Gastroesophageal sphincter (tissue), 4 donors: ENCODE measurements around the gene VGLL3. TPM values are rescaled to one million over a fixed set of nuclear protein-coding genes. Genes with fewer than 3 reads are reported as not detected.

Experiments used
- ATAC-seq: fragments of 150-250 bp; one replicate; pipeline ENCODE4 v1.9.1; 2016; ENCODE audit warnings: mild to moderate bottlenecking, moderate library complexity
- H3K27ac ChIP-seq, 4 donors: fragments of 200-600 bp; sonication (generic) in 3 of 4; 1 replicate in 3 of 4; 2 replicates in 1 of 4; pipeline ENCODE4 v1.5.1; 2016 to 2019
- H3K27me3 ChIP-seq: fragments of 200-600 bp; sonication (generic); one replicate; pipeline ENCODE4 v1.5.1; 2019
- H3K36me3 ChIP-seq, 2 donors: fragments of 200-600 bp; sonication (generic); one replicate each; pipeline ENCODE4 v1.5.1; 2019; ENCODE audit warnings: control low read depth in 1 of 2
- H3K4me1 ChIP-seq, 3 donors: fragments of 200-600 bp; sonication (generic); 1 replicate in 2 of 3; 2 replicates in 1 of 3; pipeline ENCODE4 v1.5.1; 2016 to 2019; ENCODE audit warnings: control low read depth in 2 of 3
- H3K4me3 ChIP-seq, 2 donors: fragments of 200-600 bp; sonication (generic); one replicate each; pipeline ENCODE4 v1.5.1; 2019; ENCODE audit warnings: mild to moderate bottlenecking in 1 of 2, moderate library complexity in 1 of 2
- H3K9me3 ChIP-seq, 3 donors: fragments of 200-600 bp; sonication (generic); one replicate each; pipeline ENCODE4 v1.5.1; 2017 to 2019; ENCODE audit warnings: control low read depth in 2 of 3
- CTCF ChIP-seq, 4 experiments: fragments of 200-600 bp in 2 of 4; fragments of 450-650 bp in 2 of 4; sonication (generic) in 1 of 4; IDR thresholded peaks; one replicate each; pipeline ENCODE4 v1.5.1; 2017 to 2019; ENCODE audit warnings: antibody characterized with exemption in 4 of 4, mild to moderate bottlenecking in 2 of 4, moderate library complexity in 2 of 4
- EP300 ChIP-seq: sonication (generic); formaldehyde crosslinking; IDR thresholded peaks from one replicate; pipeline ENCODE4 v1.6.1; 2017; ENCODE audit warnings: antibody characterized with exemption, mild to moderate bottlenecking
- POLR2A ChIP-seq, 2 donors: fragments of 450-650 bp; IDR thresholded peaks; one replicate each; pipeline ENCODE4 v1.6.1; 2017; ENCODE audit warnings: antibody characterized with exemption in 2 of 2, mild to moderate bottlenecking in 2 of 2, moderate library complexity in 1 of 2
- POLR2AphosphoS5 ChIP-seq: sonication (generic); formaldehyde crosslinking; IDR thresholded peaks from one replicate; pipeline ENCODE4 v1.6.1; 2017; ENCODE audit warnings: antibody characterized with exemption
- WGBS, 2 donors: methylation state at CpG; one replicate each; pipeline ENCODE4 v1.1.5; 2018; ENCODE audit warnings: low coverage in 1 of 2; 5-methylcytosine and 5-hydroxymethylcytosine counted together
- total RNA-seq, 4 donors: library from RNA; depleted of rRNA; stranded (reverse); fragments of >200 nt; gene quantifications; one replicate each; pipeline ENCODE4 v1.1.0, GENCODE V29; 2016

The VGLL3 gene
- total RNA-seq, 4 donors from 2014 or later = 12.5 to 43.3 (median 32.1) TPM

DNA sequence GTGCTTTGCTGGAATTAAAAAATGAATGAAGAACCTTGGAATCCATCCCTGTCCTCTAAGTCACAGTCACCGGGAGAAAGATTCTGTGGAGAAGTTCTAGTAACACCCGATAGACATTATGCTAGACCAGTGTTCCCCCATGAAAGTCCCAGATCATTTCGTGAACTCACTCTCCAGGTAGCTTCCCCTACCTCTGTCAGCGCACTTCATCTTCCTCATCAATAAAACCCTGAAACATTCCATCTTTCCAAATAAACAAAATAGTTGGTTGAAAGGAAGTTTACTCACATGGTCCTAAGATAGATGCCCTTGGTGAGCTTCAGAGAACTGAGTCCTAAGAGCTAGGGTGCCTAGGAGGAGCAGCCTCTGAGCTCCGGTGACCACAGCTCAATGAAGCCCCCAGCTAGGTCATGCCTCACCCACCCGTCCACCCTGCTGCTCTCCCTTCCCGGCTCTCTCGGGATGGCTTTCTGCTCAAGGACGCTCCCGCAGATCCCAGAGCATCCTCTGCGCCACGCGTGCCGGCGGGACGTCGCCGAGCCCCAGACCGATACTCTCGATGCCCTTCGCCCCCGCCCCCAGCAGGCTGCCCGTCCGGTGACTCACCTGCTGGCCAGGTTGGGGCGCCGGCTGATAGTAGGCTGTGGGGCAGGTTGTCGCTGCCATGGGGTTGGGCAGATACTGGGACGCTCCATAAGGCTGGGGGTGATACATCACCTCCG, 776 bp downstream of the VGLL3 start:
- 8 to 23% methylated on average over 4 of the region's 29 CpGs for WGBS, 2 donors
- Histone ChIP-seq H3K4me3 (peak overlapping the region; percentile 49 to 79), H3K27ac (peak overlapping the region; percentile 32 to 90 (median 86)), H3K27me3 (peaks cover 23% of the 10 kb centered on the region), H3K9me3 (no peaks in the 10 kb centered on the region), H3K36me3 (no peaks in the 10 kb centered on the region), H3K4me1 (peaks cover 0 to 58% (median 0%) of the 10 kb centered on the region in 3 donors)
- TF ChIP-seq POLR2A (IDR thresholded peaks at IDR 0.05) (no peak), EP300 (no peak), POLR2AphosphoS5 (no peak), CTCF (IDR thresholded peaks at IDR 0.05) (no peak)
- peak; percentile 26 for ATAC-seq

- H3K27ac ChIP-seq = peak overlapping the region; percentile 32 to 90 (median 86)
- peaks cover 23% of the 10 kb centered on the region for H3K27me3 ChIP-seq
- no peaks in the 10 kb centered on the region for H3K36me3 ChIP-seq
- WGBS, 2 donors = 33 to 39% methylated on average over 6 to 7 of the region's 7 CpGs
- H3K4me3 ChIP-seq = peak overlapping the region; percentile 49 to 79
- no peak for ATAC-seq
- no peak for TF ChIP-seq POLR2A (IDR thresholded peaks at IDR 0.05)
- TF ChIP-seq CTCF (IDR thresholded peaks at IDR 0.05) = no peak
- no peak for TF ChIP-seq EP300
- H3K9me3 ChIP-seq = no peaks in the 10 kb centered on the region
- H3K4me1 ChIP-seq = peaks cover 0 to 63% (median 0%) of the 10 kb centered on the region in 3 donors
These were observed 1.3 kb downstream of the VGLL3 start for GRCh38 chr3:86989611-86990010.

DNA sequence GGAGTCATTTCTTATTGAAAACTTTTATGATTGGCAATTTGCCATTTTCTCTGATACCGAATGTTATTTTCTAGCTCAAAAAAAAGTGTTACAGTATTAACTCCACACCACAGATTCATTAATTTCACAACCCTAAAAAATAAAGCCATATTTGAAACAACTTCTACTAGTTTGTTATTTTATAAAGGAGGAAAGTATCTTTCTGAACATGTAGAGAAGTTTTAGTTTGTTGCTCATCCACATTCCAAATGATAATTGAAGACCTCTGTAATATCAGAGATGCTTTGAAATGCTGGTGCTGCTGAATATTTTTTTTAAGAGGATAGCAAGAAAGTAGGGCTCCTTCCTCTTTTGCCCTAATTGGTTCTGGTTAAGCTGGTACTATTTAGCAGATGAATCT, 1.9 kb downstream of the VGLL3 start:
- Histone ChIP-seq H3K4me1 (peaks cover 0 to 63% (median 0%) of the 10 kb centered on the region in 3 donors), H3K36me3 (no peaks in the 10 kb centered on the region), H3K4me3 (peak overlapping the region; percentile 49 to 79), H3K27ac (peak overlapping the region; percentile 32 to 90 (median 86)), H3K9me3 (no peaks in the 10 kb centered on the region), H3K27me3 (peaks cover 23% of the 10 kb centered on the region)
- no peak for ATAC-seq
- 41 to 46% methylated on average over 1 of the region's 1 CpG for WGBS, 2 donors
- TF ChIP-seq EP300 (no peak), POLR2A (IDR thresholded peaks at IDR 0.05) (no peak), CTCF (IDR thresholded peaks at IDR 0.05) (no peak), POLR2AphosphoS5 (no peak)

- 43 to 68% methylated on average over 4 of the region's 4 CpGs for WGBS, 2 donors
- no peak for TF ChIP-seq CTCF (IDR thresholded peaks at IDR 0.05)
- no peak for TF ChIP-seq POLR2A (IDR thresholded peaks at IDR 0.05)
- ATAC-seq = no peak
- no peaks in the 10 kb centered on the region for H3K36me3 ChIP-seq
- H3K27ac ChIP-seq = peak overlapping the region in 3 of 4 donors; percentile 25 to 89 (median 59)
- H3K4me3 ChIP-seq = peak overlapping the region in 1 of 2 donors; percentile 79
- H3K9me3 ChIP-seq = no peaks in the 10 kb centered on the region
- H3K27me3 ChIP-seq = peaks cover 23% of the 10 kb centered on the region
- H3K4me1 ChIP-seq = peaks cover 0 to 67% (median 0%) of the 10 kb centered on the region in 3 donors
These were observed 2.7 kb downstream of the VGLL3 start for GRCh38 chr3:86988235-86988634.

DNA sequence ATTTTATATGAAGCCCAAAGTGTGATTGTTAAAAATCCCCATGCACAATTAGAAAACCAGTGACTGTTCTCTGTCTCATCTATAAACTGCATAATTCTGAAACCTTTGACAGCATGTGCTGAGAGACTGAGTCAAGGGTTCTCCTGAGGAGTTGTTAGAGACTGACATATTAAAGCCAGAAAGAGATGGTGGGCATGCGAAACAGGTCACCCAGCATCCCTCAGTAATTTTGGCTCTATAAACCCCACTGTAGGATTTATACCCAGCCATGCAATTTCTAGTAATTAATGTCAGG, 3.6 kb downstream of the VGLL3 start:
- no peak for ATAC-seq
- Histone ChIP-seq H3K27ac (peak overlapping the region in 3 of 4 donors; percentile 59 to 89 (median 62)), H3K27me3 (peaks cover 23% of the 10 kb centered on the region)

More for the DNA sequence above, 3.6 kb downstream of the VGLL3 start:
- Histone ChIP-seq H3K9me3 (no peaks in the 10 kb centered on the region), H3K36me3 (no peaks in the 10 kb centered on the region), H3K4me1 (peaks cover 0 to 73% (median 0%) of the 10 kb centered on the region in 3 donors), H3K4me3 (peak overlapping the region in 1 of 2 donors; percentile 79)
- WGBS, 2 donors = 60 to 67% methylated on average over 1 of the region's 1 CpG
- no peak for TF ChIP-seq POLR2AphosphoS5
- no peak for TF ChIP-seq POLR2A (IDR thresholded peaks at IDR 0.05)
- TF ChIP-seq EP300 = no peak
- TF ChIP-seq CTCF (IDR thresholded peaks at IDR 0.05) = no peak
